GM12878 (cell line): ENCODE measurements around the gene KIRREL2. TPM values are rescaled to one million over a fixed set of nuclear protein-coding genes. Genes with fewer than 3 reads are reported as not detected.

ENCODE experiments used
- ATAC-seq: fragments of 200-7000 bp; cut with Tn5 transposase; 3 replicates; pipeline ENCODE4 v1.9.1; 2020; ENCODE audit warnings: mild to moderate bottlenecking, moderate library complexity
- BruUV-seq: library from RNA; stranded (reverse); fragments of 400-500 nt; replicated peaks from 2 replicates; lab custom pipeline; 2021; lab: Mats Ljungman, UMichigan
- CTCF ChIA-PET: fragments of 300-600 bp; sonication (Branson Sonifier 250); formaldehyde crosslinking; extraction: SDS; loops from one replicate; lab custom pipeline; 2021; ENCODE audit warnings: inconsistent platforms; lab: Yijun Ruan, JAX
- POLR2A ChIA-PET: fragments of 350-600 bp; formaldehyde crosslinking; extraction: SDS; loops from one replicate; lab custom pipeline; 2021; ENCODE audit warnings: inconsistent platforms; lab: Charles Lee
- RAD21 ChIA-PET: fragments of 300-600 bp; sonication (Branson Sonifier 250); formaldehyde crosslinking; loops from one replicate; lab custom pipeline; 2023; ENCODE audit warnings: antibody characterized with exemption; ENCODE audit not compliant: unreplicated experiment; lab: Charles Lee
- SMC1A ChIA-PET: fragments of 300-600 bp; sonication (Branson Sonifier 250); formaldehyde crosslinking; loops from one replicate; lab custom pipeline; 2023; ENCODE audit not compliant: unreplicated experiment, uncharacterized antibody; lab: Charles Lee
- DNase-seq: peaks from one replicate; pipeline ENCODE4 v3.0.0-alpha.2; 2011; ENCODE audit warnings: low read depth, low spot score
- FAIRE-seq: peaks from 3 replicates; lab custom pipeline; 2011; peaks lifted over from hg19 to GRCh38; lab: Jason Lieb, UNC
- H2AFZ ChIP-seq: 2 replicates; pipeline ENCODE4 v1.6.0; 2011; ENCODE audit warnings: low read depth, low read length, control low read depth; ENCODE audit not compliant: control insufficient read depth
- H3K27ac ChIP-seq: 2 replicates; pipeline ENCODE4 v1.5.1; 2011; ENCODE audit warnings: control low read depth; ENCODE audit not compliant: control insufficient read depth, insufficient read depth
- H3K27me3 ChIP-seq, 2 experiments: replicated peaks in 1 of 2; 2 replicates each; pipeline versions ENCODE4 v1.6.0 to v1.6.1; 2011; ENCODE audit warnings: low read length in 1 of 2; ENCODE audit not compliant: control insufficient read depth in 2 of 2, insufficient read depth in 2 of 2
- H3K36me3 ChIP-seq, 2 experiments: 2 replicates each; pipeline ENCODE4 v1.5.1; 2011; ENCODE audit warnings: low read length in 1 of 2; ENCODE audit not compliant: control insufficient read depth in 2 of 2, insufficient read depth in 2 of 2
- H3K4me1 ChIP-seq: 2 replicates; pipeline ENCODE4 v1.6.1; 2011; ENCODE audit warnings: mild to moderate bottlenecking, low read length, moderate library complexity, mixed read lengths; ENCODE audit not compliant: control insufficient read depth, insufficient read depth
- H3K4me2 ChIP-seq: 2 replicates; pipeline ENCODE4 v1.6.0; 2011; ENCODE audit warnings: control low read depth; ENCODE audit not compliant: control insufficient read depth, insufficient read depth
- H3K4me3 ChIP-seq: fragments of 200-600 bp; sonication (generic); 2 replicates; pipeline ENCODE4 v1.5.1; 2016
- H3K79me2 ChIP-seq: 2 replicates; pipeline ENCODE4 v1.6.0; 2011; ENCODE audit warnings: low read length; ENCODE audit not compliant: control insufficient read depth, insufficient read depth
- H3K9ac ChIP-seq: 2 replicates; pipeline ENCODE4 v1.8.0; 2011; ENCODE audit warnings: low read length, control low read depth, mixed read lengths; ENCODE audit not compliant: control insufficient read depth, insufficient read depth
- H3K9me3 ChIP-seq: replicated peaks from 3 replicates; pipeline ENCODE4 v1.5.1; 2011; ENCODE audit warnings: mild to moderate bottlenecking, low read length; ENCODE audit not compliant: control insufficient read depth, insufficient read depth
- H4K20me1 ChIP-seq: 2 replicates; pipeline ENCODE4 v1.6.0; 2011; ENCODE audit not compliant: control insufficient read depth, insufficient read depth
- ATF2 ChIP-seq: IDR thresholded peaks from 2 replicates; pipeline ENCODE4 v1.6.1; 2012; ENCODE audit warnings: low read length, inconsistent platforms
- CHD4 ChIP-seq: fragments of 200-600 bp; sonication (generic); IDR thresholded peaks from 2 replicates; pipeline ENCODE4 v1.6.1; 2016; ENCODE audit warnings: mild to moderate bottlenecking
- EED ChIP-seq: sonication (generic); IDR thresholded peaks from 2 replicates; pipeline ENCODE4 v1.6.1; 2016; ENCODE audit warnings: antibody characterized with exemption, low read depth
- WGBS: methylation state at CpG from one replicate; pipeline ENCODE4 v1.1.6; 2016; ENCODE audit warnings: low lambda C conversion rate; ENCODE audit not compliant: insufficient replicate concordance, insufficient coverage; ENCODE audit errors: missing lambda C conversion rate; 5-methylcytosine and 5-hydroxymethylcytosine counted together
- in situ Hi-C: fragments of 300-500 bp; cut with MboI; formaldehyde crosslinking; loops from 9 replicates; pipeline ENCODE4 v1.14.3; 2018; ENCODE audit warnings: mixed read lengths
- intact Hi-C: fragments of 100-400 bp; cut with micrococcal nuclease; formaldehyde crosslinking; loops from one replicate; pipeline ENCODE4 v1.14.2; 2022; ENCODE audit not compliant: unreplicated experiment
- polyA plus RNA-seq, 11 experiments: library from polyadenylated mRNA; depleted of rRNA in 4 of 11; unstranded in 6 of 11; stranded (reverse) in 5 of 11; fragments of >200 nt; fragmentation: Nextera tagmentation in 4 of 11; fragmentation: Illumina TruSeq in 1 of 11; extraction: Ambion mirVana in 4 of 11; extraction: Trizol in 1 of 11; gene quantifications; 1 replicate in 1 of 11; 2 replicates in 10 of 11; pipeline versions ENCODE4 v1.2.1 to v1.2.3, GENCODE V29; 2011 to 2016; ENCODE audit warnings: inconsistent platforms in 2 of 11, missing spikeins in 2 of 11, low read depth in 1 of 11
- total RNA-seq, 4 experiments: library from RNA; depleted of rRNA in 3 of 4; stranded (reverse); fragments of >200 nt in 3 of 4; fragmentation: Illumina TruSeq in 1 of 4; extraction: Trizol in 1 of 4; gene quantifications; 2 replicates each; pipeline versions ENCODE4 v1.2.1 to v1.2.3, GENCODE V29; 2013 to 2021

Gene KIRREL2
- total and polyA plus RNA-seq, 10 of the 15 experiments (the other 5 are each of a cell fraction or from before 2014, with no cell fraction given) = 0.03 to 0.06 TPM; not detected in 8

- peak overlapping the region; percentile 98 for H3K4me2 ChIP-seq
- ChIA-PET POLR2A (interaction anchor here (0.6 to 2.0 kb wide), 11 partner anchors 8 to 204 kb away, joined by 3 to 14 read pairs (median 6); no protein-coding TSS in a partner anchor), RAD21 (interaction anchor here (0.6 to 1.6 kb wide), 7 partner anchors 8 to 206 kb away, joined by 3 to 12 read pairs (median 4); no protein-coding TSS in a partner anchor), SMC1A (interaction anchor here (0.8 to 1.7 kb wide), 3 partner anchors 7 to 161 kb away, joined by 3 to 6 read pairs (median 6); no protein-coding TSS in a partner anchor), CTCF (no interaction called here)
- no peaks in the 10 kb centered on the region for H4K20me1 ChIP-seq
- FAIRE-seq (no peak), ATAC-seq (no peak), DNase-seq (no peak)
- no peaks in the 10 kb centered on the region for H3K9me3 ChIP-seq
- H3K79me2 ChIP-seq = peaks cover 36% of the 10 kb centered on the region
- WGBS = 18% methylated on average over 2 of the region's 2 CpGs
- intact Hi-C loops (loop anchor here (5.0 kb wide), 1 partner anchor 189 kb away; no protein-coding TSS in a partner anchor), in situ Hi-C loops (loop anchor here (10.0 kb wide), 1 partner anchor 566 kb away; no protein-coding TSS in a partner anchor)
- TF ChIP-seq CHD4 = no peak
- TF ChIP-seq EED = no peak
- TF ChIP-seq ATF2 = no peak
- peak overlapping the region; percentile 96 for H3K4me3 ChIP-seq
- H3K4me1 ChIP-seq = peaks cover 36% of the 10 kb centered on the region
- H3K27me3 ChIP-seq = no peaks in the 10 kb centered on the region
- H3K27ac ChIP-seq = peak overlapping the region; percentile 96
- peaks cover 3 to 7% of the 10 kb centered on the region in 2 experiments; a peak in 3 of 4 replicates for H3K36me3 ChIP-seq
- no peak overlapping the region for H2AFZ ChIP-seq
- H3K9ac ChIP-seq = peak overlapping the region; percentile 95
- BruUV-seq = no TSS peak
These were observed 44.4 kb downstream of the KIRREL2 start for GRCh38 chr19:35901055-35901644.
